Placental pericyte (primary cell): ENCODE data around the gene LACTBL1. TPM values are rescaled to one million over a fixed set of nuclear protein-coding genes. Genes with fewer than 3 reads are reported as not detected.

Source experiments
- total RNA-seq: library from RNA; depleted of rRNA; stranded (reverse); fragments of >200 nt; gene quantifications from 2 replicates; pipeline ENCODE4 v1.2.3, GENCODE V29; 2012

Gene LACTBL1, protein sequence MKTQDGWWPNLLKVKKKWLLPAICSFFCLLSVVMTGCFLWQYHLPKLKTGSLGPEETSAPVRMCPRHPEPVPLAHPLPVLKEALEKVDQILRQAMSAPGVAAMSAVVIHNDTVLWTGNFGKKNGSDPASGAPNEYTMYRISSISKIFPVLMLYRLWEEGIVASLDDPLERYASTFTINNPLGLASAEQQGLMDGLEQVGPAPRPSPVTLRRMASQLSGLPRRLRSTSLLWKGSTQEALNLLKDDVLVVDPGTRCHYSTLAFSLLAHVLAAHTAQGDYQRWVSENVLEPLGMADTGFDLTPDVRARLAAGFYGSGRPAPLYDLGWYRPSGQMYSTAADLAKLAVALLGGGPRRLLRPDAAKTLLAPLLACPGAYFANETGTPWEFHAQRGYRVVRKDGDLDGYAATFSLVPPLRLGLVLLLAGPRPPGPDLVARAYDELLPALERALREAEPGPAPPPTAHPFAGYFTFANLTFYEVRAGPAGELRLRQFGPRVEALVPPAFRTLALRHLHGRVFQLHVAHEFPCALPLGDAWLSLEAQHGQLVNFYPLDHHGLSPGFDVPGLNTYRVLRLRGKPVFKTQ
- total RNA-seq, result not detected in 2 replicates

DNA sequence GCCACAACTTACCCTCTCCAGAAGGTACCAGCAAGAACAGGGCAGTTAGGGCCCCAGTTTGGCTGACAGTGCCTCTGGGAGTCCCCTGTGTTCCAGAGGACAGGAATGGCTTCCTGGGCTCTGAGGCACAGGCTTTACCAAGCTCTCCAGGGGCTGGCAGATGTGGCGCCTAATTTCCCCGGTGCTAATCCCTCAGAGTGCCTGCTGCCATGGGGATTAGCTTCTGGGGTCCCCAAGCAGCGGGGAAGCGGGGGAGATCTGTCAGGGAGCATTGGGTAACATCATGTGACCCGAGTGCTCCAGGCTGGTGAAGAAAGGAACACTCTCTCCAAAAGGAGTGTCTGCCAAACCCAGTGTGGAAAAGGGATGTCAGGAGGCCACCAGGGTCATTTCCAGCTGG, at the start of gene LACTBL1:
Gene LACTBL1 (minus strand): TSS at position 107 of the 400 bp plus-strand sequence. CDS start 550 bp downstream, outside the sequence.

DNA sequence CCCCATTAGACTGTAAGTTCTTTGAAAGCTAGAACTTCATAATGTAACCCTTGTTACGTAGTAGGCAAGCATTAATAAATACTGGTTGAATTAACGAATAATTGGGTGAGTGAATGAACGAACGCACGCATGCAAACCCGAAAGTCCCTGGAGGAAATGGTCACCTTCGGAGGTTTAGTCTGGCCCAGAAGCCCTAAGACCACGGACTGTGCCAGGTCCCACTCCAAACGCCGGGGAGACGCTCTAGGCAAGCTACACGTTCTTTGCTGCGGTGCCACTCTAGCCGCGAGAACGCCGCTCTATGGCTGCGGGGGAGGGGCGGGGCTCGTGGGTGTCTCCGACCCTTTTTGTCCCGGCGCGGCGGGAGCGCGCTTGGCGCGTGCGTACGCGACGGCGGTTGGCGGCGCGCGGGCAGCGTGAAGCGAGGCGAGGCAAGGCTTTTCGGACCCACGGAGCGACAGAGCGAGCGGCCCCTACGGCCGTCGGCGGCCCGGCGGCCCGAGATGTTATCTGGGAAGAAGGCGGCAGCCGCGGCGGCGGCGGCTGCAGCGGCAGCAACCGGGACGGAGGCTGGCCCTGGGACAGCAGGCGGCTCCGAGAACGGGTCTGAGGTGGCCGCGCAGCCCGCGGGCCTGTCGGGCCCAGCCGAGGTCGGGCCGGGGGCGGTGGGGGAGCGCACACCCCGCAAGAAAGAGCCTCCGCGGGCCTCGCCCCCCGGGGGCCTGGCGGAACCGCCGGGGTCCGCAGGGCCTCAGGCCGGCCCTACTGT, 46.6 kb upstream of the LACTBL1 start, which contains the start of gene KDM1A:
Gene KDM1A (plus strand): TSS at position 375 of the 769 bp plus-strand sequence. CDS start 129 bp downstream, at position 504.

Other genes starting within 250 kb of the LACTBL1 start
- gene TEX46, start 43.0 kb upstream of the LACTBL1 start, total RNA-seq, result not detected in 2 replicates
- 79.4 and 130 TPM in 2 replicates for gene KDM1A, start 46.6 kb upstream of the LACTBL1 start, total RNA-seq
- gene LUZP1, start 196.0 kb upstream of the LACTBL1 start, total RNA-seq, result 37.9 and 80.0 TPM in 2 replicates
- 1.1 and 4.0 TPM in 2 replicates for gene HTR1D, start 244.6 kb upstream of the LACTBL1 start, total RNA-seq